Measurements from ENCODE around the gene APP.
A peak's percentile ranks its signal among the peaks of the same experiment; 100 is the strongest.

The APP gene

GRCh38 chr21:25888711-25889110 is 281.9 kb downstream of the APP start:
- no peak for ATAC-seq (ENCODE audit: low read depth)
- DNase-seq (ENCODE audit: low spot score in 2 of 2) = no peak
- Mint-ChIP-seq H3K9me3 (no peaks in the 10 kb centered on the region), H3K4me3 (no peak overlapping the region), H3K36me3 (peaks cover 7% of the 10 kb centered on the region), H3K4me1 (no peaks in the 10 kb centered on the region), H3K27ac (no peak overlapping the region), H3K27me3 (no peaks in the 10 kb centered on the region)

GRCh38 chr21:25887646-25888306 is 282.8 kb downstream of the APP start:
- Mint-ChIP-seq H3K36me3 (peaks cover 4% of the 10 kb centered on the region), H3K9me3 (no peaks in the 10 kb centered on the region)
- no peak for DNase-seq (ENCODE audit: low spot score in 2 of 2)

GRCh38 chr21:25887166-25887565 is 283.4 kb downstream of the APP start:
- ATAC-seq (ENCODE audit: low read depth) = no peak
- no peak for DNase-seq (ENCODE audit: low spot score in 2 of 2)
- H3K4me3 Mint-ChIP-seq = no peak overlapping the region
- peaks cover 4% of the 10 kb centered on the region for H3K36me3 Mint-ChIP-seq
- H3K27me3 Mint-ChIP-seq = no peaks in the 10 kb centered on the region
- no peaks in the 10 kb centered on the region for H3K9me3 Mint-ChIP-seq
- H3K4me1 Mint-ChIP-seq = no peaks in the 10 kb centered on the region
- no peak overlapping the region for H3K27ac Mint-ChIP-seq

More at GRCh38 chr21:25887646-25888306, 282.8 kb downstream of the APP start:
- Mint-ChIP-seq H3K4me3 (no peak overlapping the region), H3K27ac (no peak overlapping the region), H3K27me3 (no peaks in the 10 kb centered on the region), H3K4me1 (no peaks in the 10 kb centered on the region)
- no peak for ATAC-seq (ENCODE audit: low read depth)

GRCh38 chr21:25885880-25886279 is 284.7 kb downstream of the APP start:
- H3K4me1 Mint-ChIP-seq = no peaks in the 10 kb centered on the region
- no peak overlapping the region for H3K27ac Mint-ChIP-seq
- ATAC-seq (ENCODE audit: low read depth) = no peak
- peaks cover 4% of the 10 kb centered on the region for H3K36me3 Mint-ChIP-seq
- no peak for DNase-seq (ENCODE audit: low spot score in 2 of 2)
- H3K4me3 Mint-ChIP-seq = no peak overlapping the region
- no peaks in the 10 kb centered on the region for H3K9me3 Mint-ChIP-seq
- no peaks in the 10 kb centered on the region for H3K27me3 Mint-ChIP-seq

GRCh38 chr21:25885405-25885804 is 285.2 kb downstream of the APP start:
- Mint-ChIP-seq H3K9me3 (no peaks in the 10 kb centered on the region), H3K36me3 (peaks cover 4% of the 10 kb centered on the region)

GRCh38 chr21:25884311-25884710 is 286.3 kb downstream of the APP start:
- ATAC-seq (ENCODE audit: low read depth) = no peak
- no peaks in the 10 kb centered on the region for H3K9me3 Mint-ChIP-seq

More at GRCh38 chr21:25885405-25885804, 285.2 kb downstream of the APP start:
- ATAC-seq (ENCODE audit: low read depth) = no peak
- Mint-ChIP-seq H3K4me3 (no peak overlapping the region), H3K4me1 (no peaks in the 10 kb centered on the region), H3K27me3 (no peaks in the 10 kb centered on the region), H3K27ac (no peak overlapping the region)
- DNase-seq (ENCODE audit: low spot score in 2 of 2) = no peak

GRCh38 chr21:25881524-25882376 is 288.8 kb downstream of the APP start:
- Mint-ChIP-seq H3K4me1 (no peaks in the 10 kb centered on the region), H3K36me3 (peaks cover 2% of the 10 kb centered on the region), H3K4me3 (no peak overlapping the region), H3K27me3 (no peaks in the 10 kb centered on the region), H3K9me3 (no peaks in the 10 kb centered on the region), H3K27ac (no peak overlapping the region)
- peak; percentile 80 for ATAC-seq (ENCODE audit: low read depth)
- peak; percentile 50 to 64 for DNase-seq (ENCODE audit: low spot score in 2 of 2)

More at GRCh38 chr21:25884311-25884710, 286.3 kb downstream of the APP start:
- Mint-ChIP-seq H3K4me3 (no peak overlapping the region), H3K4me1 (no peaks in the 10 kb centered on the region), H3K36me3 (peaks cover 4% of the 10 kb centered on the region), H3K27ac (no peak overlapping the region), H3K27me3 (no peaks in the 10 kb centered on the region)
- no peak for DNase-seq (ENCODE audit: low spot score in 2 of 2)

GRCh38 chr21:25879203-25879602 is 291.4 kb downstream of the APP start:
- H3K4me1 Mint-ChIP-seq = no peaks in the 10 kb centered on the region
- no peak for ATAC-seq (ENCODE audit: low read depth)
- H3K27ac Mint-ChIP-seq = no peak overlapping the region
- H3K27me3 Mint-ChIP-seq = no peaks in the 10 kb centered on the region
- DNase-seq (ENCODE audit: low spot score in 2 of 2) = no peak
- no peak overlapping the region for H3K4me3 Mint-ChIP-seq
- H3K36me3 Mint-ChIP-seq = peaks cover 1% of the 10 kb centered on the region
- H3K9me3 Mint-ChIP-seq = no peaks in the 10 kb centered on the region

- no peak overlapping the region for H3K4me3 Mint-ChIP-seq
- DNase-seq (ENCODE audit: low spot score in 2 of 2) = no peak
- no peak overlapping the region for H3K27ac Mint-ChIP-seq
- H3K9me3 Mint-ChIP-seq = no peaks in the 10 kb centered on the region
- H3K27me3 Mint-ChIP-seq = no peaks in the 10 kb centered on the region
- H3K36me3 Mint-ChIP-seq = peaks cover 1% of the 10 kb centered on the region
- no peak for ATAC-seq (ENCODE audit: low read depth)
- H3K4me1 Mint-ChIP-seq = no peaks in the 10 kb centered on the region
Measured at GRCh38 chr21:25878344-25878743, 292.2 kb downstream of the APP start.

GRCh38 chr21:25872271-25872670 is 298.3 kb downstream of the APP start:
- ATAC-seq (ENCODE audit: low read depth) (no peak), DNase-seq (ENCODE audit: low spot score in 2 of 2) (no peak)
- Mint-ChIP-seq H3K27me3 (peaks cover 5% of the 10 kb centered on the region), H3K36me3 (peaks cover 3% of the 10 kb centered on the region), H3K27ac (no peak overlapping the region), H3K4me1 (no peaks in the 10 kb centered on the region), H3K9me3 (peaks cover 2% of the 10 kb centered on the region), H3K4me3 (no peak overlapping the region)

- H3K4me1 Mint-ChIP-seq = no peaks in the 10 kb centered on the region
- peaks cover 2% of the 10 kb centered on the region for H3K9me3 Mint-ChIP-seq
- H3K4me3 Mint-ChIP-seq = no peak overlapping the region
- H3K36me3 Mint-ChIP-seq = peaks cover 2% of the 10 kb centered on the region
- no peak for ATAC-seq (ENCODE audit: low read depth)
- no peak for DNase-seq (ENCODE audit: low spot score in 2 of 2)
- no peak overlapping the region for H3K27ac Mint-ChIP-seq
- H3K27me3 Mint-ChIP-seq = peaks cover 5% of the 10 kb centered on the region
Measured at GRCh38 chr21:25871566-25871965, 299.0 kb downstream of the APP start.

GRCh38 chr21:25870084-25870483 is 300.5 kb downstream of the APP start:
- H3K4me3 Mint-ChIP-seq = no peak overlapping the region
- no peak overlapping the region for H3K27ac Mint-ChIP-seq
- DNase-seq (ENCODE audit: low spot score in 2 of 2) (no peak), ATAC-seq (ENCODE audit: low read depth) (no peak)
- no peaks in the 10 kb centered on the region for H3K4me1 Mint-ChIP-seq
- H3K27me3 Mint-ChIP-seq = peaks cover 9% of the 10 kb centered on the region
- peaks cover 2% of the 10 kb centered on the region for H3K36me3 Mint-ChIP-seq
- H3K9me3 Mint-ChIP-seq = peaks cover 2% of the 10 kb centered on the region

- H3K27me3 Mint-ChIP-seq = peaks cover 11% of the 10 kb centered on the region
- H3K27ac Mint-ChIP-seq = no peak overlapping the region
- ATAC-seq (ENCODE audit: low read depth) = no peak
- no peaks in the 10 kb centered on the region for H3K4me1 Mint-ChIP-seq
- no peak for DNase-seq (ENCODE audit: low spot score in 2 of 2)
- no peaks in the 10 kb centered on the region for H3K36me3 Mint-ChIP-seq
- H3K4me3 Mint-ChIP-seq = no peak overlapping the region
- peaks cover 2% of the 10 kb centered on the region for H3K9me3 Mint-ChIP-seq
Measured at GRCh38 chr21:25867061-25867460, 303.5 kb downstream of the APP start.

GRCh38 chr21:25863747-25864146 is 306.8 kb downstream of the APP start:
- H3K27me3 Mint-ChIP-seq = peaks cover 7% of the 10 kb centered on the region
- H3K36me3 Mint-ChIP-seq = no peaks in the 10 kb centered on the region
- no peak overlapping the region for H3K4me3 Mint-ChIP-seq
- no peak overlapping the region for H3K27ac Mint-ChIP-seq
- H3K9me3 Mint-ChIP-seq = no peaks in the 10 kb centered on the region
- no peak for ATAC-seq (ENCODE audit: low read depth)
- no peaks in the 10 kb centered on the region for H3K4me1 Mint-ChIP-seq
- DNase-seq (ENCODE audit: low spot score in 2 of 2) = no peak
